T-helper 17 cell (primary cell): ENCODE data around the gene PSMD3. TPM values are rescaled to one million over a fixed set of nuclear protein-coding genes. Genes with fewer than 3 reads are reported as not detected.

ENCODE experiments used
- ATAC-seq: fragments of 150-1000 bp; cut with Tn5 transposase; 2 replicates; pipeline ENCODE4 v1.10.0; 2021; ENCODE audit warnings: mild to moderate bottlenecking, moderate library complexity
- DNase-seq, 3 donors: peaks; one replicate each; pipeline versions ENCODE4 v3.0.0 to v3.0.0-alpha.2; 2020 to 2021
- H3K9me3 ChIP-seq: one replicate; pipeline ENCODE4 v1.7.0; 2013; ENCODE audit warnings: low read length, mild to moderate bottlenecking; ENCODE audit not compliant: control insufficient read depth, poor library complexity, severe bottlenecking
- H3K27ac Mint-ChIP-seq: one replicate; pipeline ENCODE4 v1.8.0; 2022; ENCODE audit warnings: mild to moderate bottlenecking, moderate library complexity, mixed read lengths
- H3K27me3 Mint-ChIP-seq: one replicate; pipeline ENCODE4 v1.8.0; 2022; ENCODE audit warnings: mixed read lengths
- H3K36me3 Mint-ChIP-seq: one replicate; pipeline ENCODE4 v1.8.0; 2022; ENCODE audit warnings: low read depth, mixed read lengths
- H3K4me1 Mint-ChIP-seq: one replicate; pipeline ENCODE4 v1.8.0; 2022; ENCODE audit warnings: mild to moderate bottlenecking, mixed read lengths
- H3K4me3 Mint-ChIP-seq: one replicate; pipeline ENCODE4 v1.8.0; 2022; ENCODE audit warnings: mild to moderate bottlenecking, moderate library complexity, mixed read lengths
- total RNA-seq, 4 donors: library from RNA in 2 of 4; stranded (reverse) in 2 of 4; gene quantifications; one replicate each; pipeline ENCODE4 v1.2.3 and lab custom pipeline; 2022 to 2026

Gene PSMD3
- total RNA-seq, 2 donors from 2014 or later, result 51.8 to 63.9 TPM

DNA sequence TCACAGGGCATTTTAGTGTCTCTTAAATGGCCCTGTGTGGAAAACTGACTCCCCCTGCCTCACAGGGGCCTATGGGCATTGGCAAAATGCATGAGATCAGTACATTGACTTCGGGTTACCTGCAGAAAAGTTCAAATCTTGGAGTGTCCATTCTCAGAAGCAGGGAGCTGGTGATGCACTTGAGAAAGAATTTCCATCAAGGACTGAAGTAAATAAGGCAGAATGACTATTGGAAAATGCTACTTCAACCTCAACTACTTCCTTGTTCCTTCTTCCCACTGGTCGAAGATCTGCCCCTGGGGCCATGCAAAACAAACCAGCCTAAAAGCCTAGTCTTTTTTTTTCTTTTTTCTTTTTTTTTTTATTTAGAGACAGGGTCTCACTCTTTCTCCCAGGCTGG, 31.6 kb upstream of the PSMD3 start:
- Mint-ChIP-seq H3K27me3 (no peaks in the 10 kb centered on the region), H3K36me3 (no peaks in the 10 kb centered on the region), H3K27ac (no peak overlapping the region), H3K4me1 (peaks cover 16% of the 10 kb centered on the region), H3K4me3 (no peak overlapping the region)
- H3K9me3 ChIP-seq, result no peaks in the 10 kb centered on the region
- DNase-seq (no peak), ATAC-seq (no peak)

DNA sequence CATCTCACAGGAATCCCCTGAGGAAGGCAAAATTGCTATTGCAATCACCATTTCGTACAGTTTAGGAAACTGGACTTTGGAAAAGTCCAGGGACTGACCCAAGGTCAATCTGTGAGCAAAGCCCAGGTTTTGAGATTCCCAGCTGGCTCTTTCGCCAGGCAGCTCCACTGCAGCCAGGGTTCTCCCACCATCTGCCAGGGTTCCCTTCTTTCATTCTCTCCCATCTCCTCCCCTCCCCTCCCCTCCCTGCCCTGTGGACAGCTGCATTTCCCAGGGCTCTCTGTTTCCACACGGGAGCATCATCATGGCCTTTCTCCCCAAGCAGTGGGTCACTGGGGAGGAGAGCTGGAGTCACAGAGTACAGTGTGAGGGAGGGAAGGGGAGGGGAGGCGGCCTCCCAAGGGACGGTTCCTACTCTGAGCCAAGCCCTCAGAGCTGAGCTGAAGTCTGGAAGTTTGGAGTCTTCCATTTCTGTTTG, 29.7 kb upstream of the PSMD3 start:
- H3K9me3 ChIP-seq, result no peaks in the 10 kb centered on the region
- H3K4me1 Mint-ChIP-seq, result peaks cover 16% of the 10 kb centered on the region
- DNase-seq, result no peak
- ATAC-seq, result no peak
- no peaks in the 10 kb centered on the region for H3K27me3 Mint-ChIP-seq
- no peaks in the 10 kb centered on the region for H3K36me3 Mint-ChIP-seq
- H3K27ac Mint-ChIP-seq, result no peak overlapping the region
- no peak overlapping the region for H3K4me3 Mint-ChIP-seq

DNA sequence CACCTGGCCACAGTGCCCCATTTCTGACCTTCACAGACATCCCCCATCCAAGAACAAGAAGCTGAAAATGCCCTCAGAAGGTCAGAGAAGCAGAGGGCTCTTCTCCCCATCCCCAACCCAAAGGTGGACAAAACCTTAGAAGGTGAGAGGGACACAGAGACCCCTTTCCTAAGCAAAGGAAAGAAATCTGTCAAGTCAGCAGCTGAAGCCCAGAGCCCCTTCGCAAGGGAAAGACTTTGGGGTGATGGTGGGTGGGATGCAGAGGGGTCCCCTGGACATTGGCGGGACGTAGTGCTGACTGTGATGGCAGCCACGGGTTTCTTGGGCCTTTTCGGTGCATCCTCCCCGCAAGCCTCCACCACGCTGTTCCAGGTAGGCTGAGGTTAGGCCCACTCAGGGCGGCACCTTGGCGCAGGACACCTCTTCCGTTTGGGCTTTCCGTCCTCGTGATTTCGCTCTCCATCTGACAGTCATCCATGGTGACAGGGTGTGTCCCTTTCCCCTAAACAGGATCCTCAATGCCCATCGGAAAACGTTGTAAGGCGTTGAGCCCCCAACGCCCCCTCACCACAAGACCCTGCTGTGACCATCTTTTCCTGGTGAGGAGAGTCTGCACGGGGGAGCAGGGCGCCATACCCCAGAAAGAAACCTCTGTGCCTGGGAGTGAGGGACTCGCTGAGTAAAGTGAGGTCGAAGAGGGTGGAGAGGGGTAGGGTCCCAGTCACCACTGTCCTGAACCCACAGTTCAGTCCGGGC, 28.5 kb upstream of the PSMD3 start:
- no peaks in the 10 kb centered on the region for H3K36me3 Mint-ChIP-seq
- no peak for ATAC-seq
- DNase-seq, result no peak
- H3K4me3 Mint-ChIP-seq, result peak overlapping the region; percentile 85
- H3K9me3 ChIP-seq, result no peaks in the 10 kb centered on the region
- H3K27me3 Mint-ChIP-seq, result no peaks in the 10 kb centered on the region
- no peak overlapping the region for H3K27ac Mint-ChIP-seq
- peaks cover 13% of the 10 kb centered on the region for H3K4me1 Mint-ChIP-seq

DNA sequence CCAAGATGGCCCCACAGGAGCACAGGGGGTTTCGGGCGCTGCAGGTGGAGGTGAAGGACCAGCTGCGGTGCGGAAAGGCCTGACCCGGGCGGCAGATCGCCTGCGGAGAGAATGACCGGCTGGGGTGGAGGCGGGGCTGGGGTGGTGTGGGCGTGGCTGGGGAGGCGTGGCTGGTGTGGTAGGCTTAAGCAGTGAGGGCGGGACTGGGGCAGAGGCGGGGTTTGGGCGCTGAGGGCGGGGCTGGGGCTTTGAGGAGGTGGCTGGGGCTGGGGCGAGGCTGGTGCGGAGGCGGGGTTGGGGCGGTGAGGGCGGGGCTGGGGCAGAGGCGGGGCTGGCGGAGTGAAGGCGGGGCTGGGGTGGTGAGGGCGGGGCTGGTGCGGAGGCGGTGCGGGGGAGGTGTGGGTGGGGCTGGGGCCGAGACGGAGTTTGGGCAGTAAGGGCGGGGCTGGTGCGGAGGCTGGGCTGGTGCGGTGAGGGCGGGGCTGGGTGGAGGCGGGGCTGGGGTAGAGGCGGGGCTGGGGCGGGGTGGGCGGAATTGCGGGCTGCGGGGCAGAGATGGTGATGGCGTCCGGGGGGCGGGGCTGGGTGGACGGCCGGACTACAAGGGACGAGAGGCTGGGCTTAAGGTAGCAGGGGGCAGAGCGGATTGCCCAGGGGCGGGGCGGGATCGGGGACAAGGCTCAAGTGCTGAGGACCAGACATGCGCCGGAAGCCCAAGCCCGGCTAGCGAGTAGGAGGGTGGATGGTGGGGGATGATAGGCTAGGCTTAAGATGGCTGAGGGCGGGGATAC, 27.7 kb upstream of the PSMD3 start:
- H3K9me3 ChIP-seq, result no peaks in the 10 kb centered on the region
- peak overlapping the region; percentile 49 for H3K27ac Mint-ChIP-seq
- peak; percentile 89 for ATAC-seq
- peak overlapping the region; percentile 85 for H3K4me3 Mint-ChIP-seq
- H3K36me3 Mint-ChIP-seq, result no peaks in the 10 kb centered on the region
- H3K27me3 Mint-ChIP-seq, result no peaks in the 10 kb centered on the region
- H3K4me1 Mint-ChIP-seq, result peaks cover 11% of the 10 kb centered on the region
- DNase-seq, result peak; percentile 93 to 98 (median 97)

DNA sequence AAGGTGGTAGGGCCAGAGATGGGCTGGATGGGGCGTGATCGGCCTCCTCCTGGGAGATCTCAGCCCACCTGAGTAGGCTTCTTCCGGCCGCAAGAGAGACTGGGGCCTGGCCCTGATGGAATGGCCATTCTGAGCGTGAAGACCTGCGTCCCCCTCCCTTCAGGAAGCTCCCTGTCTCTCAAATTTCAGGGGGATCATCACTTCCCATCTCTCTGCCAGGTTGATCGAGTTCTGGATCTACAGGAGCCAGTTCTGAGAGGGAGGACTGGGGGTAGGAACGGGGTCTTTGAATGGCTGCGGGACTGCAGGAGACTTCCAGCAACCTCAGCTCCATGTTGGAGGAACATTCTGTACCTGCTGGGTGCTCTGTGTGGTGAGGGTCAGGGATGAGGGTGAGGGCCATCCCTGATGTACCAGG, 27.1 kb upstream of the PSMD3 start:
- no peaks in the 10 kb centered on the region for H3K36me3 Mint-ChIP-seq

DNA sequence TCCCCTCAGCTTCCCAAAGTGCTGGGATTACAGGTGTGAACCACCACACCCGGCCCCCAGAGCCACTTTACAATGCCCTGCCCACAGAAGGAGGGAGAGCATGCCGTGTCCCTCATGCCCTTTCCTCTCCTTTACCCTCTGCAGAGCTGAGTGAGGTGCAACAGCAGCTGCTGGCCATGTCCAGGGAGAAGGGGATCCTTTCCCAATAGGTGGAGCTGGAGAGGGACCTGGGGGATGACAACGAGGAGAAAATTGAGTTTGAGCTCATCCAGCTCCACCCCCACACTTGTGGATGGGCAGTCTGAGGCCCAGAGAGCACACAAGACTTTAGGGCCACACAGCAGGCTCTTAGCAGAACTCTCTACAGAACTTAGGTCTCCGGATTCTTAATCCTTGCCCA, 25.7 kb upstream of the PSMD3 start:
- no peaks in the 10 kb centered on the region for H3K36me3 Mint-ChIP-seq
- H3K4me1 Mint-ChIP-seq, result peaks cover 14% of the 10 kb centered on the region
- DNase-seq (no peak), ATAC-seq (no peak)
- peak overlapping the region; percentile 63 for H3K4me3 Mint-ChIP-seq
- no peaks in the 10 kb centered on the region for H3K27me3 Mint-ChIP-seq
- peak overlapping the region; percentile 16 for H3K27ac Mint-ChIP-seq
- H3K9me3 ChIP-seq, result no peaks in the 10 kb centered on the region

More for the DNA sequence above, 27.1 kb upstream of the PSMD3 start:
- ATAC-seq (no peak), DNase-seq (no peak)
- peak overlapping the region; percentile 49 for H3K27ac Mint-ChIP-seq
- H3K9me3 ChIP-seq, result no peaks in the 10 kb centered on the region
- peaks cover 9% of the 10 kb centered on the region for H3K4me1 Mint-ChIP-seq
- peak overlapping the region; percentile 85 for H3K4me3 Mint-ChIP-seq
- no peaks in the 10 kb centered on the region for H3K27me3 Mint-ChIP-seq

DNA sequence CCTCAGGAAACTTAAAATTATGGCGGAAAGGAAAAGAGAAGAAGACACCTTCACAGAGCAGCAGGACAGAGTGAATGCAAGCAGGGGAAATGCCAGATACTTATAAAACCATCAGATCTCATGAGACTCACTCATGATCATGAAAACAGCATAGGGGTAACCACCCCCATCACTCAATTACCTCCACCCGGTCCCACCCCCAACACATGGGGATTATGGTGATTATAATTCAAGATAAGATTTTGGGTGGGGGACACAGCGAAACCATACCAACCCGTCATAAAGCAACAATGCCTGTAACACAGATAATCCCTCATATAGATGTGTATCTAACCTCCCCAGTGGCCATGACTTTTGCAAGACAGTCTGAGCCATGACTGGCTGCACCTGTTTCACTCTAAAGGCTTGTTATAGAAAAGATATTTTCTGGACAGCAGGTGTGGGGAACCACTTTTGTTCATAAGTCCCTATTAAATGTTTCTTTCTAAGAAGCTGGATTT, 24.8 kb upstream of the PSMD3 start:
- no peaks in the 10 kb centered on the region for H3K36me3 Mint-ChIP-seq
- peaks cover 14% of the 10 kb centered on the region for H3K4me1 Mint-ChIP-seq
- H3K4me3 Mint-ChIP-seq, result no peak overlapping the region
- no peaks in the 10 kb centered on the region for H3K9me3 ChIP-seq
- H3K27ac Mint-ChIP-seq, result no peak overlapping the region
- DNase-seq (no peak), ATAC-seq (no peak)
- no peaks in the 10 kb centered on the region for H3K27me3 Mint-ChIP-seq

DNA sequence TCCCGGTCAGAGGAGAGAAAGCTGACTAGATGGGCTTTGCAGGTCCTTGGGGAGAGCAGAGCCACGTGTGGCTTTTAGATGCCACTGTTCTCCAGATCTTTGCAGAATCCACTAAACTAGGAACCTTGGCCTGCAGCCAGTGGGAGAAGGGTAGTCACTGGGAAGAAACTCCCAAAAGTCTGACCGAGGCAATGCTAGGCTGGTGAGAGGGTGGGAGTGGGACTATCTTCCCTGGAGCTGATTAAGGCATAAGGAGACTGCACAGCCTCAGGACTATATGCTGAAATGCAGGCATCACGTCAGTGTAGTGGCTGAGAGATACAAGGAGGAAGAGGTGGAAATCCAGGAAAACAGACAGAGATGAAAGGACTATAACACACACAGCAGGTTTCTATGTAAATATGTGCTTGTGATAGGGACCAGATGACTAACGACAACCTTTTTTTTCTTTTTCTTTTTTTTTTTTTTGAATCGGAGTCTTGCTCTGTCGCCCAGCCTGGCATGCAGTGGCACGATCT, 20.0 kb upstream of the PSMD3 start:
- no peak overlapping the region for H3K4me3 Mint-ChIP-seq
- H3K36me3 Mint-ChIP-seq, result no peaks in the 10 kb centered on the region
- no peak for DNase-seq
- peak overlapping the region; percentile 14 for H3K27ac Mint-ChIP-seq
- peaks cover 19% of the 10 kb centered on the region for H3K4me1 Mint-ChIP-seq
- H3K27me3 Mint-ChIP-seq, result no peaks in the 10 kb centered on the region
- ATAC-seq, result no peak
- no peaks in the 10 kb centered on the region for H3K9me3 ChIP-seq

DNA sequence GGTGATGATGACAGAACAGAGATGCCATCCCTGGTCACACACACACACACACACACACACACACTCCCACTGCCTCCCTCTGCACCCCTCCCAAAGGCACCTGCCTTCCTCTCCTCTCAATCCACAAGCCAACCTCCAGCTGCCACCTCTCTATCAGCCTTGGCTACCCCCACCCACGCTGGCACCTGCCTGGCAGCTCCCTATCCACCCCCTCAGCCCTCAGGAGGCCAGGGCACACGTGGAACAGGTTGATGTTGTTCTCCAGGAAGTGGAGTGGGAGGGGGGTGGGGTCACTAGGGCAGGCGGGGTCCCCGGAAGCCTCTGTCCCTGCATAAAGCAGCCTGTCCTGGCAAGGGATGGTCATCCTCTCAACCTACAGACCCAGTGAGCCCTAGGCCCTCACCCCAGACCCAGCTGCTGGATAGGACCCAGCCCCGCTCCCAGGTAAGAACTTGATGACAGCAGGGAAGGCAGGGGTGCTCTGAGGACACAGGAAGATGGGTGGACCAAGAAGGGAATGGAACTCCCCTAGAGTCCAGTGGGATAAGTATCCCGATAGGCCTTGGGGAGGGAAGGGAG, 17.9 kb upstream of the PSMD3 start, which contains the start of gene GSDMA:
Gene GSDMA, plus strand, starts transcription at position 363 of the 579 bp plus-strand sequence. CDS start 2,684 bp downstream, outside the sequence.
- DNase-seq, result no peak
- Mint-ChIP-seq H3K4me1 (peaks cover 23% of the 10 kb centered on the region), H3K27me3 (peaks cover 6% of the 10 kb centered on the region), H3K4me3 (peak within 1 kb of the TSS; percentile 53), H3K36me3 (no peaks in the 10 kb centered on the region), H3K27ac (peak within 1 kb of the TSS; percentile 62)
- ATAC-seq, result no peak
- H3K9me3 ChIP-seq, result no peaks in the 10 kb centered on the region

DNA sequence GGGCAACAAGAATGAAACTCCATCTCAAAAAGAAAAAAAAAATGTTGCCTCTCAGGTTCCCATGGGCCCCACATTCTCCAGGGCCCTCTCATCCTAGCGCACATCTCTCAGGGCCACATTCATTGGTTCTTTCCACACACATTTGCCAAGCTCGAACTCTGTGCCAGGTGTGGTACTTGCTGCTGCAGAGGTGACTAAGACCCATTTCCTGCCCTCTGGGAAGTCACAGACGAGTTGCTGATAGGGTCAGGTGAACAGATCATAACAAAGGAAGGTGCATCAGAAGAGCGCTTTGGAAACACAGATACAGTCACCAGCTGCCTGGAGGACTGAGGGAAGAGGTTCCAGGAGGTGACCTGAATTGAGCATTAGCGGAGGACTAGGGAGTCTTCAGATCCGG, 16.8 kb upstream of the PSMD3 start:
- no peaks in the 10 kb centered on the region for H3K36me3 Mint-ChIP-seq
- DNase-seq (no peak), ATAC-seq (peak; percentile 51)
- H3K9me3 ChIP-seq, result no peaks in the 10 kb centered on the region
- peaks cover 9% of the 10 kb centered on the region for H3K27me3 Mint-ChIP-seq
- H3K4me1 Mint-ChIP-seq, result peaks cover 24% of the 10 kb centered on the region
- H3K4me3 Mint-ChIP-seq, result peak overlapping the region; percentile 53
- H3K27ac Mint-ChIP-seq, result peak overlapping the region; percentile 62

DNA sequence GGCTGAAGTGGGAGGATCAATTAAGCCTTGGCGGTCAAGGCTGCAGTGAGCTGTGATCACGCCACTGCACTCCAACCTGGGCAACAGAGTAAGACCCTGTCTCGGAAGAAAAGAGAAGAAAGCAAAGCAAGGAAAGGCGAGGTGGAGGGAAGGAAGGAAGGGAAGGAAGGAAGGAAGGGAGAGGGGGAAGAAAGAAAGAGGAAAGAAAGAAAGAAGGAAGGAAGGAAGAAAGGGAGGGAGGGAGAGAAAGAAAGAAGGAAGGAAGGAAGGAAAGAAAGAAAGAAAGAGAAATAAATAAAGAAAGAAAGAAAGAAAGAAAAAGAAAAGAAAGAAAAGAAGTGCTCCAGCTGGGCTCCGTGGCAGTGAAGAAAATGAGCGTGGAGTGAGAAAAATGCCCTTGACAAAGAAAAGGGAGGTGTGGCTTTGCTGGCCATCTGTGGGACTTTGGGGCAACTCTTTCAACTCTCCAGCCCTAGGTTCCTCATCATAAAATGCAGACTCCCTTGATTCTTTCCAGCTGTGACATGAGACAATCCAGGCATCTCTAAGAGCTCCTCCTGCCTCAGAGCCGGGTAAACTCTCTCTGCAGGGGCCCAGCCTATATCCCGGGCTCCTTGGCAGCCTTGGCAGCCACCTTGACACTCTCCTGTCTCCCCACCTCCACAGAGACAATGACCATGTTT, 15.4 kb upstream of the PSMD3 start:
- no peak for ATAC-seq
- H3K4me1 Mint-ChIP-seq, result peaks cover 24% of the 10 kb centered on the region
- no peak for DNase-seq
- peaks cover 2% of the 10 kb centered on the region for H3K36me3 Mint-ChIP-seq
- H3K9me3 ChIP-seq, result no peaks in the 10 kb centered on the region
- peaks cover 23% of the 10 kb centered on the region for H3K27me3 Mint-ChIP-seq
- no peak overlapping the region for H3K4me3 Mint-ChIP-seq
- no peak overlapping the region for H3K27ac Mint-ChIP-seq

DNA sequence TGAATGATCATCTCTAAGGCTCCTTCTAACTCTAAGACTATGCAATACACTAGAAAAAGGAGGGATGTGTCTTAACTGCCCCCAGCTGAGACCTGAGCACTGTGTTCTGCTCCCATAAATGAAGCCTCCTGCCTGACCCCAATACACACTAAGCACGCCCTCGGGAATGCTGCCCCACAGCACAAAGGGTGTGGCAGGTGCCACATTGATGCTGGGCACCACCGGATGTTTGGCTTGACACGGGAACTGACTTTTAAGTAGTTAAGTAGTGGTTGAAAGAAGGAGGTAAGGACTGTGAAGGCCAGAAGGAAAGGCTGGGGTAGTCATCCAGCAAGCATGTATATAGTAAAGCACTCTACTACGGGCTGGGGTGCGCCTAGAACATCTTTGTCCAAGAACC, 13.8 kb upstream of the PSMD3 start:
- Mint-ChIP-seq H3K27me3 (peaks cover 36% of the 10 kb centered on the region), H3K27ac (no peak overlapping the region), H3K4me3 (no peak overlapping the region), H3K36me3 (peaks cover 2% of the 10 kb centered on the region), H3K4me1 (peaks cover 26% of the 10 kb centered on the region)
- no peaks in the 10 kb centered on the region for H3K9me3 ChIP-seq
- DNase-seq, result no peak
- no peak for ATAC-seq
